ENCODE data around the gene TERF2IP. TPM values are rescaled to one million over a fixed set of nuclear protein-coding genes. Genes with fewer than 3 reads are reported as not detected.

Gene TERF2IP
- total and polyA plus RNA-seq, 9 of the 15 experiments (the other 6 are each of a cell fraction or from before 2014, with no cell fraction given) = 14.5 to 64.2 (median 47.0) TPM

DNA sequence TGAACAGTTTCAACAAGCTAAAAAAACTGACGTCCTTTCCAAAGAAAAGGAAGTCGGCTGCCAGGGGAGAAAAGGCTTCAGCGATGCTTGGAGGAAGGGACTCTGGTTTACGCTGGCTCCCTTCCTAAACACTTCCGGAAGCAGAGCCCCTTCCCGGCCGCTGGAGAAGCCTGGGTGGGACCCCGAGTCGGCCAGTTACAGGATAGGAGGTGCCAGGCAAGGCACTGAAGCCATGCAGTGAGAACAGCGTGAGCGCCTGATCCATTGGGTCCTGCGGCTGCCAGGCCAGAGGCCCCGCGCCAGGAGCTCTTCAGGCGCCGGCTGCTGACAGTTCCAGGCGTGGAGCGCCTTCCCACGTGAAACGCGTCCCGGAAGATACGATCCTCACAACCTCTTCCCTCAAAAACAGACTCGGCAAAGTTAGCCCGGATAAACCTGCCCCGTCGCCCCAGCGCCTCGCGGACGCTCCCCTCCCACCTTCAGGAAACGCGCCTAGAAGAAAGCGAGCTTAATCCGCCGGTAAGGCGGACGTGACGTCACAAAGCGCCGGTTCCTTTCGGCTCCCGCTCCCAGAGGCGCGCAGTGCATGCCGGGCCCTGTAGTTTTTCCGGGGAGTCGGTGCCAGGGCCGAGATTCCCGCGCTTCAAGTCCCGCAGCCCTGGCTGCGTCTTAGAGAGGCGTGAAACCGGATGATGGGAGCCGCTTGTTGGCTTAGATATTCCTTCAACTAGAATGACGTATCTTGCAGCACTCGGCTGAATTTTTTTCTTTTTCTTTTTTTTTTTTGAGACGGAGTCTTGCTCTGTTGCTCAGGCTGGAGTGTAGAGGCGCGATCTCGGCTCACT is 24.6 kb upstream of the TERF2IP start, which contains the start of gene ADAT1 (continued):
- TF ChIP-seq SRSF7 (optimal IDR thresholded peaks at IDR 0.05; ENCODE audit: low read depth, low read length) (no peak), ZNF766 (CRISPR knock-in tag; conservative IDR thresholded peaks at IDR 0.05) (peak; percentile 75; the same call in 1 of the 2 replicates), ZBTB8A (IDR thresholded peaks at IDR 0.05; ENCODE audit: partially characterized antibody) (no peak), ZNF431 (CRISPR knock-in tag; IDR thresholded peaks at IDR 0.05) (no peak), GTF2A2 (tag; IDR thresholded peaks at IDR 0.05) (no peak), ARNT (IDR thresholded peaks at IDR 0.05) (no peak), NCOA1 (IDR thresholded peaks at IDR 0.05; ENCODE audit: low read depth) (no peak)
- TF ChIP-seq, protein P1, sequence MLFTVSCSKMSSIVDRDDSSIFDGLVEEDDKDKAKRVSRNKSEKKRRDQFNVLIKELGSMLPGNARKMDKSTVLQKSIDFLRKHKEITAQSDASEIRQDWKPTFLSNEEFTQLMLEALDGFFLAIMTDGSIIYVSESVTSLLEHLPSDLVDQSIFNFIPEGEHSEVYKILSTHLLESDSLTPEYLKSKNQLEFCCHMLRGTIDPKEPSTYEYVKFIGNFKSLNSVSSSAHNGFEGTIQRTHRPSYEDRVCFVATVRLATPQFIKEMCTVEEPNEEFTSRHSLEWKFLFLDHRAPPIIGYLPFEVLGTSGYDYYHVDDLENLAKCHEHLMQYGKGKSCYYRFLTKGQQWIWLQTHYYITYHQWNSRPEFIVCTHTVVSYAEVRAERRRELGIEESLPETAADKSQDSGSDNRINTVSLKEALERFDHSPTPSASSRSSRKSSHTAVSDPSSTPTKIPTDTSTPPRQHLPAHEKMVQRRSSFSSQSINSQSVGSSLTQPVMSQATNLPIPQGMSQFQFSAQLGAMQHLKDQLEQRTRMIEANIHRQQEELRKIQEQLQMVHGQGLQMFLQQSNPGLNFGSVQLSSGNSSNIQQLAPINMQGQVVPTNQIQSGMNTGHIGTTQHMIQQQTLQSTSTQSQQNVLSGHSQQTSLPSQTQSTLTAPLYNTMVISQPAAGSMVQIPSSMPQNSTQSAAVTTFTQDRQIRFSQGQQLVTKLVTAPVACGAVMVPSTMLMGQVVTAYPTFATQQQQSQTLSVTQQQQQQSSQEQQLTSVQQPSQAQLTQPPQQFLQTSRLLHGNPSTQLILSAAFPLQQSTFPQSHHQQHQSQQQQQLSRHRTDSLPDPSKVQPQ (CRISPR knock-in tag; IDR thresholded peaks at IDR 0.05; ENCODE audit: borderline replicate concordance) = no peak
- TF ChIP-seq, protein P2, sequence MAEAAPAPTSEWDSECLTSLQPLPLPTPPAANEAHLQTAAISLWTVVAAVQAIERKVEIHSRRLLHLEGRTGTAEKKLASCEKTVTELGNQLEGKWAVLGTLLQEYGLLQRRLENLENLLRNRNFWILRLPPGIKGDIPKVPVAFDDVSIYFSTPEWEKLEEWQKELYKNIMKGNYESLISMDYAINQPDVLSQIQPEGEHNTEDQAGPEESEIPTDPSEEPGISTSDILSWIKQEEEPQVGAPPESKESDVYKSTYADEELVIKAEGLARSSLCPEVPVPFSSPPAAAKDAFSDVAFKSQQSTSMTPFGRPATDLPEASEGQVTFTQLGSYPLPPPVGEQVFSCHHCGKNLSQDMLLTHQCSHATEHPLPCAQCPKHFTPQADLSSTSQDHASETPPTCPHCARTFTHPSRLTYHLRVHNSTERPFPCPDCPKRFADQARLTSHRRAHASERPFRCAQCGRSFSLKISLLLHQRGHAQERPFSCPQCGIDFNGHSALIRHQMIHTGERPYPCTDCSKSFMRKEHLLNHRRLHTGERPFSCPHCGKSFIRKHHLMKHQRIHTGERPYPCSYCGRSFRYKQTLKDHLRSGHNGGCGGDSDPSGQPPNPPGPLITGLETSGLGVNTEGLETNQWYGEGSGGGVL (CRISPR knock-in tag; IDR thresholded peaks at IDR 0.05) = no peak
- TF ChIP-seq, protein P3, sequence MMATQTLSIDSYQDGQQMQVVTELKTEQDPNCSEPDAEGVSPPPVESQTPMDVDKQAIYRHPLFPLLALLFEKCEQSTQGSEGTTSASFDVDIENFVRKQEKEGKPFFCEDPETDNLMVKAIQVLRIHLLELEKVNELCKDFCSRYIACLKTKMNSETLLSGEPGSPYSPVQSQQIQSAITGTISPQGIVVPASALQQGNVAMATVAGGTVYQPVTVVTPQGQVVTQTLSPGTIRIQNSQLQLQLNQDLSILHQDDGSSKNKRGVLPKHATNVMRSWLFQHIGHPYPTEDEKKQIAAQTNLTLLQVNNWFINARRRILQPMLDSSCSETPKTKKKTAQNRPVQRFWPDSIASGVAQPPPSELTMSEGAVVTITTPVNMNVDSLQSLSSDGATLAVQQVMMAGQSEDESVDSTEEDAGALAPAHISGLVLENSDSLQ (IDR thresholded peaks at IDR 0.05) = peak; percentile 56
- TF ChIP-seq, protein P4, sequence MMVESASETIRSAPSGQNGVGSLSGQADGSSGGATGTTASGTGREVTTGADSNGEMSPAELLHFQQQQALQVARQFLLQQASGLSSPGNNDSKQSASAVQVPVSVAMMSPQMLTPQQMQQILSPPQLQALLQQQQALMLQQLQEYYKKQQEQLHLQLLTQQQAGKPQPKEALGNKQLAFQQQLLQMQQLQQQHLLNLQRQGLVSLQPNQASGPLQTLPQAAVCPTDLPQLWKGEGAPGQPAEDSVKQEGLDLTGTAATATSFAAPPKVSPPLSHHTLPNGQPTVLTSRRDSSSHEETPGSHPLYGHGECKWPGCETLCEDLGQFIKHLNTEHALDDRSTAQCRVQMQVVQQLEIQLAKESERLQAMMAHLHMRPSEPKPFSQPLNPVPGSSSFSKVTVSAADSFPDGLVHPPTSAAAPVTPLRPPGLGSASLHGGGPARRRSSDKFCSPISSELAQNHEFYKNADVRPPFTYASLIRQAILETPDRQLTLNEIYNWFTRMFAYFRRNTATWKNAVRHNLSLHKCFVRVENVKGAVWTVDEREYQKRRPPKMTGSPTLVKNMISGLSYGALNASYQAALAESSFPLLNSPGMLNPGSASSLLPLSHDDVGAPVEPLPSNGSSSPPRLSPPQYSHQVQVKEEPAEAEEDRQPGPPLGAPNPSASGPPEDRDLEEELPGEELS (CRISPR knock-in tag; IDR thresholded peaks at IDR 0.05; ENCODE audit: borderline replicate concordance) = no peak
- TF ChIP-seq, protein P5, sequence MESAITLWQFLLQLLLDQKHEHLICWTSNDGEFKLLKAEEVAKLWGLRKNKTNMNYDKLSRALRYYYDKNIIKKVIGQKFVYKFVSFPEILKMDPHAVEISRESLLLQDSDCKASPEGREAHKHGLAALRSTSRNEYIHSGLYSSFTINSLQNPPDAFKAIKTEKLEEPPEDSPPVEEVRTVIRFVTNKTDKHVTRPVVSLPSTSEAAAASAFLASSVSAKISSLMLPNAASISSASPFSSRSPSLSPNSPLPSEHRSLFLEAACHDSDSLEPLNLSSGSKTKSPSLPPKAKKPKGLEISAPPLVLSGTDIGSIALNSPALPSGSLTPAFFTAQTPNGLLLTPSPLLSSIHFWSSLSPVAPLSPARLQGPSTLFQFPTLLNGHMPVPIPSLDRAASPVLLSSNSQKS (CRISPR knock-in tag; IDR thresholded peaks at IDR 0.05) = no peak

All from K562 (cell line).